ENCODE measurements around the gene IFITM10.

DNA sequence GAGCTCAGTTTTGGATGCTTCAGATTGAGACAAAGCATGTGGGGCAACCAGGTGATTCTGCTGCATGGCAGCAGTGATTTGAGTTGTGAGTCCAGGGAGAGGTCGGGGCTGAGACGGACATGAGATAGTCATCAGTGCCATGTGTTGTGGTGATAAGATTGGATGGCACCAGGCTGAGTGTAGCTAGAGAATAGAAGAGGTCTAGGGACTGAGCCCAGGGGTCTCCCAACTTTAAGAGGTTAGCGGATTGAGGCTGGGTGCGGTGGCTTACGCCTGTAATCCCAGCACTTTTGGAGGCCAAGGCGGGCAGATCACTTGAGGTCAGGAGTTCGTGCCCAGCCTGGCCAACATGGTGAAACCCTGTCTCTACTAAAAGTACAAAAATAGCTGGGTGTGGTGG is 19.7 kb upstream of the IFITM10 start:
- no peak for TF ChIP-seq TAF1 (IDR thresholded peaks at IDR 0.05; ENCODE audit: low read depth, low read length)
- no peak for TF ChIP-seq POU2F2 (IDR thresholded peaks at IDR 0.05; ENCODE audit: low read depth, low read length)
- no peak for TF ChIP-seq SPI1 (IDR thresholded peaks at IDR 0.05; ENCODE audit: low read depth, low read length)
- TF ChIP-seq POLR2AphosphoS5 (IDR thresholded peaks at IDR 0.05; ENCODE audit: low read depth, low read length): no peak
- TF ChIP-seq POLR2A (IDR thresholded peaks at IDR 0.05; ENCODE audit: low read depth, low read length): no peak
- TF ChIP-seq PAX5 (IDR thresholded peaks at IDR 0.05; ENCODE audit: insufficient read depth, low read length, severe bottlenecking): no peak

Measured in GM12891 (cell line).